Breast epithelium (tissue), 4 donors: ENCODE results near the gene HCFC1. TPM values are rescaled to one million over a fixed set of nuclear protein-coding genes. Genes with fewer than 3 reads are reported as not detected.

ENCODE experiments used
- DNase-seq, 2 donors: peaks; one replicate each; pipeline ENCODE4 v3.0.0-alpha.2; 2019; ENCODE audit warnings: low spot score in 2 of 2
- H3K27ac ChIP-seq, 2 donors: fragments of 200-600 bp; sonication (generic) in 1 of 2; one replicate each; pipeline ENCODE4 v1.5.1; 2016 to 2019; ENCODE audit warnings: mild to moderate bottlenecking in 1 of 2
- H3K27me3 ChIP-seq, 2 donors: fragments of 200-600 bp; sonication (generic) in 1 of 2; one replicate each; pipeline versions ENCODE4 v1.5.1 to v1.6.0; 2017 to 2019; ENCODE audit warnings: control low read depth in 1 of 2, mild to moderate bottlenecking in 1 of 2
- H3K36me3 ChIP-seq: fragments of 200-600 bp; one replicate; pipeline ENCODE4 v1.5.1; 2019
- H3K4me1 ChIP-seq, 2 donors: fragments of 200-600 bp; sonication (generic); one replicate each; pipeline ENCODE4 v1.5.1; 2016 to 2019; ENCODE audit warnings: control low read depth in 1 of 2
- H3K4me3 ChIP-seq, 3 donors: fragments of 200-600 bp; sonication (generic); 1 replicate in 2 of 3; 2 replicates in 1 of 3; pipeline ENCODE4 v1.5.1; 2016 to 2019; ENCODE audit warnings: mild to moderate bottlenecking in 3 of 3, moderate library complexity in 2 of 3
- H3K9me3 ChIP-seq, 2 donors: fragments of 200-600 bp; sonication (generic) in 1 of 2; one replicate each; pipeline ENCODE4 v1.5.1; 2016 to 2019; ENCODE audit warnings: control low read depth in 1 of 2
- POLR2A ChIP-seq: fragments of 450-650 bp; IDR thresholded peaks from one replicate; pipeline ENCODE4 v1.6.1; 2016; ENCODE audit warnings: antibody characterized with exemption, mild to moderate bottlenecking, moderate library complexity
- POLR2AphosphoS5 ChIP-seq, 3 donors: sonication (generic); formaldehyde crosslinking; IDR thresholded peaks; one replicate each; pipeline ENCODE4 v1.6.1; 2017; ENCODE audit warnings: antibody characterized with exemption in 3 of 3
- intact Hi-C: fragments of 100-400 bp; cut with DNase I; formaldehyde crosslinking; loops from one replicate; pipeline ENCODE4 v1.15.1; 2023; ENCODE audit warnings: low total_unique reads
- total RNA-seq, 3 donors: library from RNA; depleted of rRNA; stranded (reverse); fragments of >200 nt; gene quantifications; one replicate each; pipeline ENCODE4 v1.1.0, GENCODE V29; 2016
- TF ChIP-seq, protein P1 (sequence below), 3 donors: fragments of 450-650 bp; IDR thresholded peaks; one replicate each; pipeline ENCODE4 v1.5.1; 2016 to 2017; ENCODE audit warnings: antibody characterized with exemption in 3 of 3, mild to moderate bottlenecking in 3 of 3, moderate library complexity in 3 of 3

HCFC1 gene
- total RNA-seq, 3 donors from 2014 or later = 20.2 to 23.0 (median 22.6) TPM

- Histone ChIP-seq H3K27ac (no peak overlapping the region), H3K36me3 (no peaks in the 10 kb centered on the region), H3K4me1 (no peaks in the 10 kb centered on the region), H3K9me3 (no peaks in the 10 kb centered on the region), H3K4me3 (no peak overlapping the region), H3K27me3 (peaks cover 0 to 39% of the 10 kb centered on the region in 2 donors)
- TF ChIP-seq POLR2AphosphoS5 (IDR thresholded peaks at IDR 0.05) (no peak), POLR2A (no peak)
- TF ChIP-seq, protein P1, sequence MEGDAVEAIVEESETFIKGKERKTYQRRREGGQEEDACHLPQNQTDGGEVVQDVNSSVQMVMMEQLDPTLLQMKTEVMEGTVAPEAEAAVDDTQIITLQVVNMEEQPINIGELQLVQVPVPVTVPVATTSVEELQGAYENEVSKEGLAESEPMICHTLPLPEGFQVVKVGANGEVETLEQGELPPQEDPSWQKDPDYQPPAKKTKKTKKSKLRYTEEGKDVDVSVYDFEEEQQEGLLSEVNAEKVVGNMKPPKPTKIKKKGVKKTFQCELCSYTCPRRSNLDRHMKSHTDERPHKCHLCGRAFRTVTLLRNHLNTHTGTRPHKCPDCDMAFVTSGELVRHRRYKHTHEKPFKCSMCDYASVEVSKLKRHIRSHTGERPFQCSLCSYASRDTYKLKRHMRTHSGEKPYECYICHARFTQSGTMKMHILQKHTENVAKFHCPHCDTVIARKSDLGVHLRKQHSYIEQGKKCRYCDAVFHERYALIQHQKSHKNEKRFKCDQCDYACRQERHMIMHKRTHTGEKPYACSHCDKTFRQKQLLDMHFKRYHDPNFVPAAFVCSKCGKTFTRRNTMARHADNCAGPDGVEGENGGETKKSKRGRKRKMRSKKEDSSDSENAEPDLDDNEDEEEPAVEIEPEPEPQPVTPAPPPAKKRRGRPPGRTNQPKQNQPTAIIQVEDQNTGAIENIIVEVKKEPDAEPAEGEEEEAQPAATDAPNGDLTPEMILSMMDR (IDR thresholded peaks at IDR 0.05) = no peak
- no peak for DNase-seq
- intact Hi-C loops = no loop called here
These were observed 25.4 kb downstream of the HCFC1 start for GRCh38 chrX:153945956-153946943.

- Histone ChIP-seq H3K4me3 (peak overlapping the region; percentile 29 to 51 (median 43)), H3K27me3 (peaks cover 0 to 47% of the 10 kb centered on the region in 2 donors), H3K36me3 (no peaks in the 10 kb centered on the region), H3K4me1 (no peaks in the 10 kb centered on the region), H3K27ac (no peak overlapping the region), H3K9me3 (no peaks in the 10 kb centered on the region)
- TF ChIP-seq POLR2A = no peak
- TF ChIP-seq POLR2AphosphoS5 (IDR thresholded peaks at IDR 0.05) = no peak
- TF ChIP-seq, protein P1 (IDR thresholded peaks at IDR 0.05) = no peak
- intact Hi-C loops = no loop called here
- DNase-seq = no peak
These were observed 26.8 kb downstream of the HCFC1 start for GRCh38 chrX:153944800-153945150.

GRCh38 chrX:153944140-153944799 lies 27.3 kb downstream of the HCFC1 start, which contains the start of gene RENBP:
Gene RENBP, minus strand, starts transcription at chrX:153944643. Its CDS starts 33 bp downstream, at chrX:153944610.
- Histone ChIP-seq H3K36me3 (no peaks in the 10 kb centered on the region), H3K4me1 (no peaks in the 10 kb centered on the region), H3K9me3 (no peaks in the 10 kb centered on the region), H3K27ac (peak within 1 kb of the TSS in 1 of 2 donors; percentile 48), H3K27me3 (peaks cover 0 to 52% of the 10 kb centered on the region in 2 donors), H3K4me3 (peak within 1 kb of the TSS; percentile 29 to 51 (median 43))
- TF ChIP-seq POLR2A (no peak), POLR2AphosphoS5 (IDR thresholded peaks at IDR 0.05) (no peak)
- TF ChIP-seq, protein P1 (IDR thresholded peaks at IDR 0.05) = no peak
- no peak for DNase-seq
- intact Hi-C loops = no loop called here

GRCh38 chrX:153941336-153942252 lies 30.0 kb downstream of the HCFC1 start:
- TF ChIP-seq POLR2AphosphoS5 (IDR thresholded peaks at IDR 0.05) (no peak), POLR2A (no peak)
- TF ChIP-seq, protein P1 (IDR thresholded peaks at IDR 0.05) = no peak
- no peak for DNase-seq
- no peaks in the 10 kb centered on the region for H3K36me3 ChIP-seq
- peaks cover 0 to 45% of the 10 kb centered on the region in 2 donors for H3K27me3 ChIP-seq
- H3K4me3 ChIP-seq = peak overlapping the region in 2 of 3 donors; percentile 9 to 28
- no peaks in the 10 kb centered on the region for H3K4me1 ChIP-seq
- H3K9me3 ChIP-seq = no peaks in the 10 kb centered on the region
- intact Hi-C loops = no loop called here
- H3K27ac ChIP-seq = peak overlapping the region in 1 of 2 donors; percentile 25
